Measurements from ENCODE around the gene MCAM. TPM values are rescaled to one million over a fixed set of nuclear protein-coding genes. Genes with fewer than 3 reads are reported as not detected.

Gene MCAM
- polyA plus RNA-seq, 4 donors = 1.1 to 82.3 (median 11.5) TPM

GRCh38 chr11:119318240-119319135 is 1.6 kb upstream of the MCAM start:
- 65 to 73% (median 73%) methylated on average over 22 of the region's 22 CpGs for WGBS, 3 donors
- peaks cover 4 to 69% (median 9%) of the 10 kb centered on the region in 3 donors for H3K27me3 ChIP-seq (ENCODE audit: control insufficient read depth in 3 of 3, insufficient read depth in 3 of 3, low read length in 3 of 3)
- FAIRE-seq (no peak), DNase-seq (peak; percentile 30 to 60)
- H3K36me3 ChIP-seq (ENCODE audit: control insufficient read depth in 3 of 3, insufficient read depth in 2 of 3, low read depth in 1 of 3, low read length in 3 of 3) = peaks cover 0 to 11% (median 0%) of the 10 kb centered on the region in 3 donors
- peaks cover 0 to 58% (median 0%) of the 10 kb centered on the region in 3 donors for H3K4me1 ChIP-seq (ENCODE audit: control insufficient read depth in 3 of 3, insufficient read depth in 2 of 3, low read depth in 1 of 3, low read length in 2 of 3)
- no peaks in the 10 kb centered on the region for H3K9me3 ChIP-seq (ENCODE audit: control insufficient read depth in 2 of 2, insufficient read depth in 1 of 2, low read depth in 1 of 2, low read length in 1 of 2)
- H3K4me3 ChIP-seq (ENCODE audit: low read depth in 1 of 3, low read length in 3 of 3) = no peak overlapping the region
- H3K27ac ChIP-seq (ENCODE audit: low read depth in 1 of 3, low read length in 2 of 3) = peak overlapping the region in 2 of 3 donors; percentile 69 to 87

GRCh38 chr11:119317592-119318239 is 786 bp upstream of the MCAM start:
- WGBS, 3 donors = 60 to 80% (median 71%) methylated on average over 14 of the region's 14 CpGs

GRCh38 chr11:119316016-119316728 is 758 bp downstream of the MCAM start:
- peak overlapping the region; percentile 24 to 65 (median 34) for H3K4me3 ChIP-seq (ENCODE audit: low read depth in 1 of 3, low read length in 3 of 3)
- no peaks in the 10 kb centered on the region for H3K9me3 ChIP-seq (ENCODE audit: control insufficient read depth in 2 of 2, insufficient read depth in 1 of 2, low read depth in 1 of 2, low read length in 1 of 2)
- FAIRE-seq (no peak), DNase-seq (peak in 1 of 2 donors; percentile 47)
- H3K36me3 ChIP-seq (ENCODE audit: control insufficient read depth in 3 of 3, insufficient read depth in 2 of 3, low read depth in 1 of 3, low read length in 3 of 3) = peaks cover 0 to 29% (median 0%) of the 10 kb centered on the region in 3 donors
- WGBS, 3 donors = 0 to 1% (median 1%) methylated on average over 43 to 46 of the region's 46 CpGs
- peaks cover 0 to 52% (median 0%) of the 10 kb centered on the region in 3 donors for H3K4me1 ChIP-seq (ENCODE audit: control insufficient read depth in 3 of 3, insufficient read depth in 2 of 3, low read depth in 1 of 3, low read length in 2 of 3)
- peak overlapping the region in 2 of 3 donors; percentile 68 to 72 for H3K27ac ChIP-seq (ENCODE audit: low read depth in 1 of 3, low read length in 2 of 3)
- peaks cover 4 to 65% (median 9%) of the 10 kb centered on the region in 3 donors for H3K27me3 ChIP-seq (ENCODE audit: control insufficient read depth in 3 of 3, insufficient read depth in 3 of 3, low read length in 3 of 3)

More at GRCh38 chr11:119317592-119318239, 786 bp upstream of the MCAM start:
- peaks cover 0 to 15% (median 0%) of the 10 kb centered on the region in 3 donors for H3K36me3 ChIP-seq (ENCODE audit: control insufficient read depth in 3 of 3, insufficient read depth in 2 of 3, low read depth in 1 of 3, low read length in 3 of 3)
- peaks cover 4 to 69% (median 9%) of the 10 kb centered on the region in 3 donors for H3K27me3 ChIP-seq (ENCODE audit: control insufficient read depth in 3 of 3, insufficient read depth in 3 of 3, low read length in 3 of 3)
- H3K9me3 ChIP-seq (ENCODE audit: control insufficient read depth in 2 of 2, insufficient read depth in 1 of 2, low read depth in 1 of 2, low read length in 1 of 2) = no peaks in the 10 kb centered on the region
- peaks cover 0 to 58% (median 0%) of the 10 kb centered on the region in 3 donors for H3K4me1 ChIP-seq (ENCODE audit: control insufficient read depth in 3 of 3, insufficient read depth in 2 of 3, low read depth in 1 of 3, low read length in 2 of 3)
- DNase-seq (no peak), FAIRE-seq (no peak)
- H3K4me3 ChIP-seq (ENCODE audit: low read depth in 1 of 3, low read length in 3 of 3) = peak overlapping the region in 1 of 3 donors; percentile 24
- H3K27ac ChIP-seq (ENCODE audit: low read depth in 1 of 3, low read length in 2 of 3) = peak overlapping the region in 2 of 3 donors; percentile 69 to 87

GRCh38 chr11:119315131-119316015 is 1.6 kb downstream of the MCAM start:
- Histone ChIP-seq H3K9me3 (ENCODE audit: control insufficient read depth in 2 of 2, insufficient read depth in 1 of 2, low read depth in 1 of 2, low read length in 1 of 2) (no peaks in the 10 kb centered on the region), H3K36me3 (ENCODE audit: control insufficient read depth in 3 of 3, insufficient read depth in 2 of 3, low read depth in 1 of 3, low read length in 3 of 3) (peaks cover 0 to 37% (median 0%) of the 10 kb centered on the region in 3 donors), H3K4me1 (ENCODE audit: control insufficient read depth in 3 of 3, insufficient read depth in 2 of 3, low read depth in 1 of 3, low read length in 2 of 3) (peaks cover 0 to 48% (median 0%) of the 10 kb centered on the region in 3 donors), H3K4me3 (ENCODE audit: low read depth in 1 of 3, low read length in 3 of 3) (peak overlapping the region; percentile 7 to 65 (median 19)), H3K27ac (ENCODE audit: low read depth in 1 of 3, low read length in 2 of 3) (peak overlapping the region in 2 of 3 donors; percentile 68 to 72), H3K27me3 (ENCODE audit: control insufficient read depth in 3 of 3, insufficient read depth in 3 of 3, low read length in 3 of 3) (peaks cover 4 to 57% (median 9%) of the 10 kb centered on the region in 3 donors)
- no peak for DNase-seq
- no peak for FAIRE-seq
- WGBS, 3 donors = 2 to 8% (median 3%) methylated on average over 25 to 29 of the region's 29 CpGs

GRCh38 chr11:119314726-119315125 is 2.2 kb downstream of the MCAM start:
- Histone ChIP-seq H3K4me1 (ENCODE audit: control insufficient read depth in 3 of 3, insufficient read depth in 2 of 3, low read depth in 1 of 3, low read length in 2 of 3) (peaks cover 0 to 44% (median 0%) of the 10 kb centered on the region in 3 donors), H3K36me3 (ENCODE audit: control insufficient read depth in 3 of 3, insufficient read depth in 2 of 3, low read depth in 1 of 3, low read length in 3 of 3) (peaks cover 0 to 40% (median 0%) of the 10 kb centered on the region in 3 donors), H3K4me3 (ENCODE audit: low read depth in 1 of 3, low read length in 3 of 3) (peak overlapping the region in 1 of 3 donors; percentile 65), H3K9me3 (ENCODE audit: control insufficient read depth in 2 of 2, insufficient read depth in 1 of 2, low read depth in 1 of 2, low read length in 1 of 2) (no peaks in the 10 kb centered on the region), H3K27me3 (ENCODE audit: control insufficient read depth in 3 of 3, insufficient read depth in 3 of 3, low read length in 3 of 3) (peaks cover 4 to 52% (median 9%) of the 10 kb centered on the region in 3 donors), H3K27ac (ENCODE audit: low read depth in 1 of 3, low read length in 2 of 3) (peak overlapping the region in 1 of 3 donors; percentile 72)
- FAIRE-seq = no peak
- 53 to 67% (median 58%) methylated on average over 18 of the region's 18 CpGs for WGBS, 3 donors
- no peak for DNase-seq

GRCh38 chr11:119310682-119311052 is 6.3 kb downstream of the MCAM start:
- Histone ChIP-seq H3K9me3 (ENCODE audit: control insufficient read depth in 2 of 2, insufficient read depth in 1 of 2, low read depth in 1 of 2, low read length in 1 of 2) (no peaks in the 10 kb centered on the region), H3K4me1 (ENCODE audit: control insufficient read depth in 3 of 3, insufficient read depth in 2 of 3, low read depth in 1 of 3, low read length in 2 of 3) (peaks cover 0 to 11% (median 0%) of the 10 kb centered on the region in 3 donors), H3K4me3 (ENCODE audit: low read depth in 1 of 3, low read length in 3 of 3) (no peak overlapping the region), H3K36me3 (ENCODE audit: control insufficient read depth in 3 of 3, insufficient read depth in 2 of 3, low read depth in 1 of 3, low read length in 3 of 3) (peaks cover 0 to 65% (median 2%) of the 10 kb centered on the region in 3 donors), H3K27me3 (ENCODE audit: control insufficient read depth in 3 of 3, insufficient read depth in 3 of 3, low read length in 3 of 3) (peaks cover 0 to 16% (median 2%) of the 10 kb centered on the region in 3 donors), H3K27ac (ENCODE audit: low read depth in 1 of 3, low read length in 2 of 3) (no peak overlapping the region)
- FAIRE-seq = no peak
- DNase-seq = no peak
- WGBS, 3 donors = 64 to 81% (median 72%) methylated on average over 15 to 20 of the region's 20 CpGs

- Histone ChIP-seq H3K4me1 (ENCODE audit: control insufficient read depth in 3 of 3, insufficient read depth in 2 of 3, low read depth in 1 of 3, low read length in 2 of 3) (peaks cover 0 to 5% (median 0%) of the 10 kb centered on the region in 3 donors), H3K36me3 (ENCODE audit: control insufficient read depth in 3 of 3, insufficient read depth in 2 of 3, low read depth in 1 of 3, low read length in 3 of 3) (peaks cover 0 to 66% (median 5%) of the 10 kb centered on the region in 3 donors), H3K9me3 (ENCODE audit: control insufficient read depth in 2 of 2, insufficient read depth in 1 of 2, low read depth in 1 of 2, low read length in 1 of 2) (no peaks in the 10 kb centered on the region), H3K27ac (ENCODE audit: low read depth in 1 of 3, low read length in 2 of 3) (no peak overlapping the region), H3K4me3 (ENCODE audit: low read depth in 1 of 3, low read length in 3 of 3) (no peak overlapping the region), H3K27me3 (ENCODE audit: control insufficient read depth in 3 of 3, insufficient read depth in 3 of 3, low read length in 3 of 3) (peaks cover 0 to 11% (median 0%) of the 10 kb centered on the region in 3 donors)
- FAIRE-seq = no peak
- 71 to 81% (median 75%) methylated on average over 17 of the region's 17 CpGs for WGBS, 3 donors
- DNase-seq = no peak
These were observed 6.8 kb downstream of the MCAM start for GRCh38 chr11:119309953-119310681.

Measured in small intestine (tissue), 7 donors.